Neutrophil (primary cell): Measurements from ENCODE around the gene PNRC1.
A peak's percentile ranks its signal among the peaks of the same experiment; 100 is the strongest.

Source experiments
- H3K27ac ChIP-seq: fragments of 200-600 bp; sonication (generic); 2 replicates; pipeline ENCODE4 v1.5.1; 2016; ENCODE audit warnings: mild to moderate bottlenecking, moderate library complexity
- H3K27me3 ChIP-seq: fragments of 200-600 bp; sonication (generic); 2 replicates; pipeline ENCODE4 v1.6.0; 2016; ENCODE audit warnings: mild to moderate bottlenecking
- H3K36me3 ChIP-seq: fragments of 200-600 bp; sonication (generic); 2 replicates; pipeline ENCODE4 v1.5.1; 2017
- H3K4me1 ChIP-seq, 2 experiments: fragments of 200-600 bp in 1 of 2; sonication (generic) in 1 of 2; 1 replicate in 1 of 2; 2 replicates in 1 of 2; pipeline versions ENCODE4 v1.5.1 to v1.6.1; 2013 to 2016; ENCODE audit warnings: low read depth in 1 of 2, low read length in 1 of 2, mild to moderate bottlenecking in 1 of 2, moderate library complexity in 1 of 2; ENCODE audit not compliant: control insufficient read depth in 1 of 2, insufficient read depth in 1 of 2
- H3K4me3 ChIP-seq, 2 experiments: fragments of 200-600 bp in 1 of 2; sonication (generic) in 1 of 2; 1 replicate in 1 of 2; 2 replicates in 1 of 2; pipeline ENCODE4 v1.5.1; 2013 to 2016; ENCODE audit warnings: low read depth in 1 of 2, low read length in 1 of 2, mild to moderate bottlenecking in 1 of 2, moderate library complexity in 1 of 2
- H3K9me3 ChIP-seq: fragments of 200-600 bp; sonication (generic); 2 replicates; pipeline ENCODE4 v1.5.1; 2016
- CTCF ChIP-seq: fragments of 200-600 bp; sonication (generic); IDR thresholded peaks from 2 replicates; pipeline ENCODE4 v1.5.1; 2016; ENCODE audit warnings: antibody characterized with exemption

Gene PNRC1

GRCh38 chr6:89079511-89080234, 878 bp upstream of the PNRC1 start:
- Histone ChIP-seq H3K36me3 (peaks cover 26% of the 10 kb centered on the region), H3K27ac (peak overlapping the region; percentile 99), H3K4me3 (peak overlapping the region; percentile 87 to 96), H3K27me3 (no peaks in the 10 kb centered on the region), H3K9me3 (no peaks in the 10 kb centered on the region), H3K4me1 (peaks cover 35 to 36% of the 10 kb centered on the region in 2 experiments)
- TF ChIP-seq CTCF: no peak

- Histone ChIP-seq H3K36me3 (peaks cover 40% of the 10 kb centered on the region), H3K27me3 (no peaks in the 10 kb centered on the region), H3K4me3 (peak overlapping the region; percentile 87 to 96), H3K9me3 (no peaks in the 10 kb centered on the region), H3K4me1 (peaks cover 46 to 47% of the 10 kb centered on the region in 2 experiments), H3K27ac (peak overlapping the region; percentile 99)
- peak; percentile 42 for TF ChIP-seq CTCF
Observed at GRCh38 chr6:89081129-89081422, 525 bp downstream of the PNRC1 start.

- H3K27ac ChIP-seq: peak overlapping the region; percentile 99
- H3K4me1 ChIP-seq: peaks cover 49 to 50% of the 10 kb centered on the region in 2 experiments
- no peaks in the 10 kb centered on the region for H3K27me3 ChIP-seq
- H3K9me3 ChIP-seq: no peaks in the 10 kb centered on the region
- H3K36me3 ChIP-seq: peaks cover 42% of the 10 kb centered on the region
- no peak for TF ChIP-seq CTCF
- peak overlapping the region; percentile 87 to 96 for H3K4me3 ChIP-seq
Observed at GRCh38 chr6:89081423-89082322, 1.1 kb downstream of the PNRC1 start.

- TF ChIP-seq CTCF: no peak
- H3K36me3 ChIP-seq: peaks cover 42% of the 10 kb centered on the region
- peaks cover 57 to 58% of the 10 kb centered on the region in 2 experiments for H3K4me1 ChIP-seq
- no peaks in the 10 kb centered on the region for H3K9me3 ChIP-seq
- H3K27ac ChIP-seq: peak overlapping the region; percentile 99
- peak overlapping the region; percentile 87 to 96 for H3K4me3 ChIP-seq
- no peaks in the 10 kb centered on the region for H3K27me3 ChIP-seq
Observed at GRCh38 chr6:89082486-89082891, 1.9 kb downstream of the PNRC1 start.

- H3K36me3 ChIP-seq: peaks cover 42% of the 10 kb centered on the region
- H3K27ac ChIP-seq: peak overlapping the region; percentile 99
- peaks cover 69 to 71% of the 10 kb centered on the region in 2 experiments for H3K4me1 ChIP-seq
- peak overlapping the region in 1 of 2 experiments; percentile 87 for H3K4me3 ChIP-seq
- no peaks in the 10 kb centered on the region for H3K9me3 ChIP-seq
- H3K27me3 ChIP-seq: no peaks in the 10 kb centered on the region
- no peak for TF ChIP-seq CTCF
Observed at GRCh38 chr6:89084542-89084941, 4.0 kb downstream of the PNRC1 start.
